Muscle layer of colon (tissue), 2 donors: ENCODE results near the gene RGS6.

ENCODE experiments used
- H3K27ac ChIP-seq: one replicate; pipeline ENCODE4 v1.7.0; 2013; ENCODE audit warnings: low read depth, mild to moderate bottlenecking, low read length, moderate library complexity
- H3K27me3 ChIP-seq, 2 donors: one replicate each; pipeline ENCODE4 v1.7.0; 2013; ENCODE audit warnings: low read length in 2 of 2, mild to moderate bottlenecking in 2 of 2; ENCODE audit not compliant: insufficient read depth in 2 of 2, control insufficient read depth in 1 of 2
- H3K36me3 ChIP-seq: one replicate; pipeline ENCODE4 v1.7.0; 2013; ENCODE audit warnings: mild to moderate bottlenecking, low read length; ENCODE audit not compliant: insufficient read depth
- H3K4me1 ChIP-seq: one replicate; pipeline ENCODE4 v1.7.0; 2013; ENCODE audit warnings: mild to moderate bottlenecking, low read length; ENCODE audit not compliant: insufficient read depth
- H3K4me3 ChIP-seq, 2 donors: one replicate each; pipeline ENCODE4 v1.7.0; 2013; ENCODE audit warnings: low read length in 2 of 2, low read depth in 1 of 2, mild to moderate bottlenecking in 1 of 2, moderate library complexity in 1 of 2
- H3K9ac ChIP-seq: one replicate; pipeline ENCODE4 v1.7.0; 2013; ENCODE audit warnings: low read length
- H3K9me3 ChIP-seq: one replicate; pipeline ENCODE4 v1.7.0; 2013; ENCODE audit warnings: mild to moderate bottlenecking, low read length
- donor health status: abdominal sarcoma.
- donor health status: Adenocarcinoma of cecum.

Gene RGS6

GRCh38 chr14:72528059-72528862, 596.0 kb downstream of the RGS6 start:
- no peak overlapping the region for H3K9ac ChIP-seq
- no peaks in the 10 kb centered on the region for H3K9me3 ChIP-seq
- peaks cover 9% of the 10 kb centered on the region for H3K4me1 ChIP-seq
- no peak overlapping the region for H3K27ac ChIP-seq
- H3K4me3 ChIP-seq, result no peak overlapping the region
- no peaks in the 10 kb centered on the region for H3K36me3 ChIP-seq
- H3K27me3 ChIP-seq, result no peaks in the 10 kb centered on the region

- peaks cover 3% of the 10 kb centered on the region for H3K4me1 ChIP-seq
- H3K36me3 ChIP-seq, result no peaks in the 10 kb centered on the region
- no peak overlapping the region for H3K9ac ChIP-seq
- H3K9me3 ChIP-seq, result peaks cover 2% of the 10 kb centered on the region
- H3K27ac ChIP-seq, result no peak overlapping the region
- H3K27me3 ChIP-seq, result no peaks in the 10 kb centered on the region
- H3K4me3 ChIP-seq, result no peak overlapping the region
These were observed 596.6 kb downstream of the RGS6 start for GRCh38 chr14:72528863-72529175.

- Histone ChIP-seq H3K4me3 (no peak overlapping the region), H3K36me3 (no peaks in the 10 kb centered on the region), H3K4me1 (peaks cover 3% of the 10 kb centered on the region), H3K9ac (no peak overlapping the region), H3K27me3 (no peaks in the 10 kb centered on the region), H3K27ac (no peak overlapping the region), H3K9me3 (peaks cover 3% of the 10 kb centered on the region)
These were observed 600.6 kb downstream of the RGS6 start for GRCh38 chr14:72532686-72533454.

- no peaks in the 10 kb centered on the region for H3K4me1 ChIP-seq
- H3K4me3 ChIP-seq, result no peak overlapping the region
- no peak overlapping the region for H3K9ac ChIP-seq
- no peaks in the 10 kb centered on the region for H3K27me3 ChIP-seq
- no peaks in the 10 kb centered on the region for H3K36me3 ChIP-seq
- no peak overlapping the region for H3K27ac ChIP-seq
- H3K9me3 ChIP-seq, result peaks cover 3% of the 10 kb centered on the region
These were observed 603.3 kb downstream of the RGS6 start for GRCh38 chr14:72535485-72535884.

- H3K27ac ChIP-seq, result no peak overlapping the region
- no peaks in the 10 kb centered on the region for H3K4me1 ChIP-seq
- H3K9ac ChIP-seq, result no peak overlapping the region
- peaks cover 3% of the 10 kb centered on the region for H3K9me3 ChIP-seq
- H3K27me3 ChIP-seq, result no peaks in the 10 kb centered on the region
- no peak overlapping the region for H3K4me3 ChIP-seq
- H3K36me3 ChIP-seq, result no peaks in the 10 kb centered on the region
These were observed 606.2 kb downstream of the RGS6 start for GRCh38 chr14:72538387-72538786.

GRCh38 chr14:72539661-72540315, 607.6 kb downstream of the RGS6 start:
- Histone ChIP-seq H3K4me3 (no peak overlapping the region), H3K4me1 (no peaks in the 10 kb centered on the region), H3K36me3 (no peaks in the 10 kb centered on the region), H3K27me3 (no peaks in the 10 kb centered on the region), H3K9me3 (no peaks in the 10 kb centered on the region), H3K9ac (no peak overlapping the region), H3K27ac (no peak overlapping the region)

- Histone ChIP-seq H3K27ac (no peak overlapping the region), H3K4me1 (no peaks in the 10 kb centered on the region), H3K9me3 (no peaks in the 10 kb centered on the region), H3K4me3 (no peak overlapping the region), H3K27me3 (no peaks in the 10 kb centered on the region), H3K36me3 (no peaks in the 10 kb centered on the region), H3K9ac (no peak overlapping the region)
These were observed 608.6 kb downstream of the RGS6 start for GRCh38 chr14:72540836-72541235.

GRCh38 chr14:72541546-72541945, 609.3 kb downstream of the RGS6 start:
- Histone ChIP-seq H3K36me3 (no peaks in the 10 kb centered on the region), H3K27ac (no peak overlapping the region), H3K9ac (no peak overlapping the region), H3K4me3 (no peak overlapping the region), H3K9me3 (no peaks in the 10 kb centered on the region), H3K4me1 (no peaks in the 10 kb centered on the region), H3K27me3 (no peaks in the 10 kb centered on the region)

- Histone ChIP-seq H3K4me3 (no peak overlapping the region), H3K36me3 (no peaks in the 10 kb centered on the region), H3K27ac (no peak overlapping the region), H3K4me1 (no peaks in the 10 kb centered on the region), H3K9ac (no peak overlapping the region), H3K9me3 (no peaks in the 10 kb centered on the region), H3K27me3 (no peaks in the 10 kb centered on the region)
These were observed 611.1 kb downstream of the RGS6 start for GRCh38 chr14:72543341-72543740.

GRCh38 chr14:72544615-72545387, 612.6 kb downstream of the RGS6 start:
- Histone ChIP-seq H3K4me1 (no peaks in the 10 kb centered on the region), H3K4me3 (no peak overlapping the region), H3K27me3 (no peaks in the 10 kb centered on the region), H3K27ac (no peak overlapping the region), H3K9me3 (no peaks in the 10 kb centered on the region), H3K36me3 (no peaks in the 10 kb centered on the region), H3K9ac (no peak overlapping the region)
